ENCODE results near the gene ANGPTL1. TPM values are rescaled to one million over a fixed set of nuclear protein-coding genes. Genes with fewer than 3 reads are reported as not detected.

ANGPTL1 gene, protein sequence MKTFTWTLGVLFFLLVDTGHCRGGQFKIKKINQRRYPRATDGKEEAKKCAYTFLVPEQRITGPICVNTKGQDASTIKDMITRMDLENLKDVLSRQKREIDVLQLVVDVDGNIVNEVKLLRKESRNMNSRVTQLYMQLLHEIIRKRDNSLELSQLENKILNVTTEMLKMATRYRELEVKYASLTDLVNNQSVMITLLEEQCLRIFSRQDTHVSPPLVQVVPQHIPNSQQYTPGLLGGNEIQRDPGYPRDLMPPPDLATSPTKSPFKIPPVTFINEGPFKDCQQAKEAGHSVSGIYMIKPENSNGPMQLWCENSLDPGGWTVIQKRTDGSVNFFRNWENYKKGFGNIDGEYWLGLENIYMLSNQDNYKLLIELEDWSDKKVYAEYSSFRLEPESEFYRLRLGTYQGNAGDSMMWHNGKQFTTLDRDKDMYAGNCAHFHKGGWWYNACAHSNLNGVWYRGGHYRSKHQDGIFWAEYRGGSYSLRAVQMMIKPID
- 1.9 TPM for polyA plus RNA-seq (2013, experiment 1 of 2; ENCODE audit: insufficient read length)
- polyA plus RNA-seq (2013, experiment 2 of 2; ENCODE audit: insufficient read length) = 2.0 TPM

DNA sequence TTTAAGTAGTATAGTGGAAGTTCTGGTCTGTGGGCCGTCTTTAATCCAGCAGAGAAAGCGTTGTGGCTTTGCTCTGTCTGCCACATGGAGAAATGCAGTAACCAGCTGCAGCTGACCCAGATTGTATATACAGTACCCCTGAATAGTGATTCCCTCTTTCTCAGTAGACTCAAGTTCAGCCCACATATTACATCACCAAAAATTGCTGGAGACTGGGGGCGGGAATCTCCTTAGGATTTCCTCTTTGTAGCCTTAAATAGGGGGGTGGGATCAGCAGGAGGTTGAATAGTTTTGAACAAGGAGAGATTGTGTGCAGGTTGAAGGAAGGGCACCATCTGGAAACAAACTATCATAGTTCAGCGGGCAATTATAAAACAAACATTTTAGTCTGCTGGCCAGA, at the start of gene ANGPTL1:
TSS of gene ANGPTL1 (minus strand) at position 134 of the 400 bp plus-strand sequence. CDS start 5,301 bp downstream, outside the sequence.
- DNase-seq = peak; percentile 45

DNA sequence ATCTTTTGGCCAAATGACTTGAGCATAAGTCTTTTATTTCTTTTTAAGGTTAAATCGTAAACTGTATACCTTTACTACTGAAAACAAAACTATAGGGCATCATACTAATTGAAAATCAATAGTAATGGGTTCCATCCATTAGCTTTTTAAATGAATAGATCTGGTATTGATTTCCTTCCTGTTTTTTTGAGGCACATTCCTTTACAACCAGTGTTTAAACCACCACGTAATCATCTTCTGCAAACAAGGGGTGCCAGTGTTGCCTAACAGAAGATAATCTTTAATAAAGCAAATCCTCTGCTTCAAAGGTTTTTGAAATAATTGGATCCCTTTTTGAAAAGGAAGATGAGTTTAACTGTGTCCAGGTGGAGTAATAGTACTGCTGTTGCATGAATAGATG, 48.7 kb upstream of the ANGPTL1 start:
- DNase-seq = no peak

DNA sequence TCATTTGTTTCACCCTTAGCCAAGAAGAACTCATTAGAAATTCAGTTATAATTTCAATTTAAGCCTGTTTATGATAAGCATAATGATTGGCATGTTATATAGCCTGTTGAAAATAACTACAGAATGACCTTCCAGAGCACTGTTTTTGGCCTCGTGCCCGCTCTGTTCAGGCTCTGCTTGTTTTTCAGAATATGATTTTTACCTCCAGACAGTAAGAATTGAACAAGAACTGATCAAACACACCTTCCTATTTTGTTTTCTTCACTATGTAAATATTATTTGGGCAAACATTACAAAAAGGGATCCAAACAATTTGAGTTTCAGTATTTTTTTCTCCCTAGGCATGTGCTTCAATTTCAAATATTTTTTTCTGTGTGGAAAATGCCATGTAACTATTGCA, 48.1 kb upstream of the ANGPTL1 start:
- no peak for DNase-seq

DNA sequence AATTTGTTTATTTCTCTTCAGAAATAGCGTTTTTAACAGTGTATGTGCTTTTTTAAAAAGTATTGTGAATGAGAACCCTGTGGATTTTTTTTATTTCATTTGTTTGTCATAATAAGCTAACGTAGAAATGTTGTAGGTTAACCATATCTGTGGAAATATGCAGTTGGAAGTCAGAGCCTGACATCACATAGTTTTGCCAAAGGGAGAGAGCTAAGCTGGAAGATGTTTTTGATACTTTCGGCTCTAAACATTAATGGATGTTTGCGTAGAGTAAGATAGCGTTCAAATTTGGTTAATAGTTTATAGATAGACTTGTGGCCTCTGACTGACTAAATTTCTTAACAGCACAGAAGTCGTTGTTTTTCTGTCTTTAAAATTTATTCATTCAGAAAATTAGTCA, 47.4 kb upstream of the ANGPTL1 start:
- no peak for DNase-seq

DNA sequence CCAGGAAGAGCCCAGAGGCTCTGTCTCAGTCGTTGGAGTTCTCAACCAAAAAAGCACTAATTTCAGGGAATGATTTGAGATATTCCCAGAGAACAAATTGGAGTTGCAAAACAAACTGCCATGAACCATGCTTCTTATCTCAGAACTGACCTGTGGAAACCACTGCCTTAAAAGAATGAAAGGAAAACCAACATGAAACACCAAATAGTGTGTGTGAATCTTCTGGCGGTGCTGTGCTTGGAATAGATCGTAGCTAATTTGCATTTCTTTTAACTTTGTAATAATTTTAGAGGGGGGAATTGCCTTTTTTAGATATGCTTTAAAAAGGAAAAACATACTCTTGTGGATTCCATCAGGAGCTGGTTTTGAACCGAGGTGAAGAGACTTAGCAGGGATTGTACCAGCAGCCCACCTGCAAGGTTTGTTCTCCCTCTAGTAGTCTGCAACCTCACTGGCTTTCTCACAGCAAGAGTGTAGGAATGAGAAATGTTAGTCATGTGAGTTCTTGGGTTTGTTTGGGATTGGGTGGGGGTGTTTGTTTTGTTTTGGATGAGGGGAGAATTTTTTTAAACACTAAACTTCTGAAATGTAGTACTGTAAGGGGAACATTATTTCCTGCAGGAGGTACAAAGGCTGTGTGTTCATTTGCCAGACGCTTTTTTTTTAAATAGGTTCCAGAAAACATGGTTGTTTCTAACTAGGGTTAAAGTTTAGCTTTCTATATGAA, 45.7 kb upstream of the ANGPTL1 start:
- DNase-seq = no peak

DNA sequence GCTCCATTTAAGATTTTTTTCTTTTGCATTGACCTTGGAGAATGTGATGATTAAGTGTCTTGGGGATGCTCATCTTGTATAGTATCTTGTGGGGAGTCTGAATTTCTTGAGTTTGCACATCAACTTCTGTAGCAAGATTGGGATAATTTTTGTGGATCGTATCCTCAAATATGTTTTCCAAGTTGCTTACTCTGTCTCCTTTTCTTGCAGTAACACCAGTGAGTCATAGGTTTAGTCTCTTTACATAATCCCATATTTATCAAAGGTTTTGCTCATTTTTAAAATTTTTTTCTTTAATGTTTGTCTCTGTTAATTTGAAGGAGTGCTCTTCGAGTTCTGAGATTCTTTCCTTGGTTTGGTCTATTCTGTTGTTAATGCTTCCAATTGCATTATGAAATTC, 41.7 kb upstream of the ANGPTL1 start:
- peak; percentile 16 for DNase-seq

DNA sequence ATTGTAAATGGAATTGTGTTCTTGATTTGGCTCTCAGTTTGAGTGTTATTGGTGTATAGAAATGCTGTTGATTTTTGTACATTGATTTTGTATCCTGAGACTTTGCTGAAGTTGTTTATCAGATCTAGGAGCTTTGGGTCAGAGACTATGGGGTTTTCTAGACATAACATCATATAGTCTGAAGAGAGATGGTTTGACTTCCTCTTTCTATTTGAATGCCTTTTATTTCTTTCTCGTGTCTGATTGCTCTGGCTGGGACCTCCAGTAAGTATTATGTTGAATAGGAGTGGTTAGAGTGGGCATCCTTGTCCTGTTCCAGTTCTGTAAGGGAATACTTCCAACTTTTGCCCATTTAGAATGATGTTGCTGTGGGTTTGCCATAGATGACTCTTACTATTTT, 39.1 kb upstream of the ANGPTL1 start:
- DNase-seq = no peak

DNA sequence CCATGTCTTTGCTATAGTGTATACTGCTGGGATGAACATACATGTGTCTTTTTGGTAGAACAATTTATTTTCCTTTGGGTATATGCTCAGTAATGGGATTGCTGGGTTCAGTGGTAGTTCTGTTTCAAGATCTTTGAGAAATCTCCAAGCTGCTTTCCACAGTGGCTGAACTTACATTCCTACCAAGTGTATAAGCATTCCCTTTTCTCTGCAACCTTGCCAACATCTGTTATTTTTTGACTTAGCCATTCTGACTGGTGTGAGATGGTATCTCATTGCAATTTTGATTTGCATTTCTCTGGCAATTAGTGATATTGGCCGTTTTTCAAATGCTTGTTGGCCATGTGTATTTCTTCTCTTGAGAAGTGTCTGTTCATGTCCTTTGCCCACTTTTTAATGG, 37.5 kb upstream of the ANGPTL1 start:
- peak; percentile 82 for DNase-seq

DNA sequence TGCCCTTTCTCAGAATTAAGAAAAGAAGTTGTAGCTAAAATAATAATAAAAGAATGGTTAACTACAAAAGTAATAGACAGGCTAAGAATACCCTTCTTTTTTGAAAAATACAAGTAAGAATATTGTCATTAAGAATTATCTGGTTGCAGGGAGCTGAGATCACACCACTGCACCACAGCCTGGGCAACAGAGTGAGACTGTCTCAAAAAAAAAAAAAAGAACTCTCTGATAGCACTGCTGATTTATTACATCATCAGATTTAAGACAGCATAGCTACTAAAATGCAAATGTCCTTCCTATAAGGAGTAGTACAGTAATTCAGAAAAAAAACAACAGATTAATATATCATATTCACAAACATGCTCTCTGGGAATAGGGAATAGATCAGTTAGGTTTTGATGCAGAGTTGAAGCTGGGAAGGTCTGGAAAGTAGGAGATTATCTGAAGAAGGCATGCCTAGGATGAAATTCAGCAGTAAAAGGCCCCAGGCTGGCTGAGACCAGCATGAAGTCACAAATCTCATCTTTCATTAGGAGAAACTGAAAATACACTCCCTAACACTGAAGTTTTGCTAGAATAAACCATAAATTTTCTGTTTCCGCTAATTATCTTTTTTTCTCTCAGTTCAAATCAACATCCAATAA, 30.7 kb upstream of the ANGPTL1 start:
- DNase-seq = no peak

DNA sequence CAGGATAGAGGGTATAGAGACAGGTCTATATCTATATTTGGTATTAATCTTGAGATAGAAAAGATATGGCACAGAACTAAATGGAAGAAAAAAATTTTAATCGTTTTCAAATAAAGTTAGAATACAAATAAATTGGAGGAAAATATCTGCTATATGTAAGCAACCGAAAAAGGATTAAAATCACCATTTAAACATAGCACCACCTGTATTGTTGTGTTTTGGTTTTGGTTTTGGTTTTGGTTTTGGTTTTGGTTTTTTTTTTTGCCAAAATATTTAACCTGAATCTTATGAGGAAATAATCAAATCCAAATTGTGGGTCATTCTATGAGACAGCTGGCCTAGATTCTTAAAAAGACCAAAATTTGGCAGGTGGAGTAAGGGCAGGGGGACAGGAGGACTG, 28.5 kb upstream of the ANGPTL1 start:
- no peak for DNase-seq

DNA sequence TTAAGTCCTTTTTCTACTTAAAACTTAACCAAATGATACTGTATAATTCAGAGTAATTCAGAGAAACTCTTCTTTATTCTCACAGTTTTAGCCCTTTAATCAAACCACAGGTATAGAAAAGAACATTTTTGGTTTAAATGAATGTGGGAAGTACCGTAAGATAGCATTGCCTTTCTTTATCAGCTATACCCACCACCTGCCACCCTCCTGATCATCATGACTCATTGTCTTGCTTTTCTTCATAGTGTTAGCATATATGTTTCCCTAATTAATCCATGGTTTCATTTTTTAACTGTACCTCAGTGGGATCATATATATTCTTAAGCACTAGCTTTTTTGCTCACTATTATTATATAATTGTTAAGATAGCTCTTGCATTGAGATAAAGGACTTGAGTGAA, 27.5 kb upstream of the ANGPTL1 start:
- DNase-seq = no peak

DNA sequence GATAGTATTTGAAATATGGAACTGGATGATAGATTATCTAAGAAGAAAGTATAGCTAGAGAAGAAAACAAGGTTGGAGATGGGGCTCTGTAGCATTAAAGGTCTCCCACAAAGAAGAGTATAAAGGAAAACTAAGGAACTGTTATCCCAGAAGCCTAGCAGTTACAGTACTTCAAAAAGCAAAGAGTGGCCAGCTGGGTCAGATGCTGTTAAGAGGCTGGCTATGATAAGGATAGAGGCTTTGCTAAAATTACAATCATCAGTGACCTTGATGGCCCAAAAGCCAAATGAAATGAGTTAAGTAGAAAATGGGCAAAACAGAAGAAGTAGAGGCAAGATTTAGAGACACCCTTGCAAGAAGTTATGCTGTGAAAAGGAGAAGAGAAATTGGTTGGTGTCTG, 25.1 kb upstream of the ANGPTL1 start:
- DNase-seq = no peak

DNA sequence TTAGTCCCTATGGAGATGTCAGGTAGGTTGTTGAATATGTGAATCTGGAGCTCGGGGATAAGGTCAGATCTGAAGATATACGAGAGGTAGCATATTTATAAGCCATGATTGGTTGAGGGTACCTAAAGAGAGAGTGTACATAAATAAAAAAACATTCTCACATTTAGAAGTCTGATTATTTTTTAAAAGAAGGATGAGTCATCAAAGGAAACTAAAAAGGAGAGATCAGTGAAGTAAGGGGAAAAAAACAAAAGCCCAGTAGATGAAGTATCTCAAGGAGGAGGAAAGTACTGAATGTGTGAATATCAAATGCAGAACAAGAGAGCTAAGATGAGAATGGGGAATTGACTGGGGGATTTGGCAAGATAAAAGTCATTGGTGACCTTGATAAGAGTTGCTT, 15.7 kb upstream of the ANGPTL1 start:
- no peak for DNase-seq

DNA sequence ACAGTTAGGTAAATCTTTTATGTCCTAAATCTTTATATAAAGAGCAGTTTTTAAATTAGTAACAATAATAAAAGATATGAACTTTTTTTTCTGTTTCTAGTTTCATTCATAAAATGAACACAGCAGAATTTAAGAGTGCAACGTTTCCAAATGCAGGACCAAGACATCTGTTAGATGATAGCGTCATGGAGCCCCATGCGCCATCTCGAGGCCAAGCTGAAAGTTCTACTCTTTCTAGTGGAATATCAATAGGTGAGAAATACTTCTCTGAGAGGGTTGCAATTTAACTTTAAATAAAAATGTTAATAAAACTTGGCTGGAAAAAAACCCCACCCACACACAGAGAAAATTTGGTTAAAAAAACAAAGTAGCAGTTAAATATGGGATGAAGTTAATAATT, 15.0 kb upstream of the ANGPTL1 start:
- no peak for DNase-seq

DNA sequence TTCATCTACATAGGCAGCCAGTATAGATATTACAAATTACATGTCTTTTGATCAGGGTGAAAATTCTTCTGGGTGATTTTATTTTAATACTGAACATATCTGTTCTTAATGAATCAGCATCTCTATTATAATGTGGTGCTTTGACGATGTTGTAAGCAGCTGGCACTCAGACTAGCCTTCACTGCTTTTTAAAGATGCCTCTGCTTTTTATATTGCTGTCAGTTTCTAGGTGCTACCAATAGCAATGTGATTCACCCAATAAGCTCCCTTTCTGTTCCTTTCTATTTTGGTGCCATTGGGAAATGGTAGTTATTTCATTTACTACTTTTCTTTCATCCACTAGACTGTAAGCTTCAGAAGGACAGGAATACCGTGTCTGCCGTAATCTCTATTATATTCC, 11.1 kb upstream of the ANGPTL1 start:
- DNase-seq = no peak

DNA sequence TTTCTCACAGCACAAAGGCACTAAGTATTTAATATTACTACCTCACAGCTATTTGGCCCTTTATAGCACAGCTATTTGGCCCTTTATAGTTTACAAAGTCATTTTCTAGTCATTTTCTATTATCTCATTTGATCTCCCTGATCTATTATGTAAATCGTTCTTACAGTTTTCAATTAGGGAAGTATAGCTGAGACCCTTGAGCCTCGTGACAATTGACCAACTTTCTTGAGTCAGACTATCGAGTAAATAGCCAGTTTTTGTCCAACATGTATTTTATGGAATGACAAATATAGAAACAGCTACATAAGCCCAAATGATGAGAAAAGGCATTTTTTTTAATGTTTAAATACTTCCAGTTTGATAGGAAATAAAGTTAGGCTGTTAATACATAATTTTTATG, 7.0 kb upstream of the ANGPTL1 start:
- DNase-seq = no peak

DNA sequence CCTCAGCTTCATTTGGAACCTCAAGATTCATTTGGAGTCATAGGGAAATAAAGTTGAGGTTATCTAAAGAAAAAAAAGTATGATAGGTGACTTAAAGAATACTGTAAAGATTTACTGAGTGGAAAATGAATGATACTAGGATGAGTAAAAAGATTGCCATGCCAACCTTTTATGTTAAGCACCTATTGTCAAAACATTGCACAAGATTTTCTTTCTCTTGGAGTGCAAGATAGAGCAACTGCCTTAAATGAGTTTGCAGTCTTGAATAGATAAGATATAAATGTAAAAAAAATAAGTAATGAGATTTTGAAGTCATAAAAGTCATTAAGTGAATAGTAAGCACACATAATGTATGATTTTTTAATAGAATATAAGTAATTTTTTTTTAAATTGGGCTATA, 5.1 kb upstream of the ANGPTL1 start:
- no peak for DNase-seq

DNA sequence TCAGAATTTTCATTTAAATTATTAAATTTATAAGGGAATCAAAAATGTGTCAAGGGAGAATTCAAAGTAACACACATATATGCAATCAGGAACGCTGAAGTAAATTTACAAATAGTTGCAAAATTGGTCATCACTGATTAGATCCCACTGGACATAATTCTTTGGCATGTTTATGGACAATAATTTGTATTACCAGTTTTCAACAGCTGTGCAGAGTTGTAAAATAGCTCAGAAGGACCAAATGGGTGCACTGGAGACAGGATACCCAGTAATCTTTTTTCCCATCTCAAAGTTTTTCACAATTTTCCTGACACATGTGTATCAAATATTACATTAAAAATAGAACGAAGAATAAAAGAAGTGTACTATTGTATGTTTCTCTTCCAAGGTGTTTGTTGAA, 4.1 kb upstream of the ANGPTL1 start:
- DNase-seq = no peak

DNA sequence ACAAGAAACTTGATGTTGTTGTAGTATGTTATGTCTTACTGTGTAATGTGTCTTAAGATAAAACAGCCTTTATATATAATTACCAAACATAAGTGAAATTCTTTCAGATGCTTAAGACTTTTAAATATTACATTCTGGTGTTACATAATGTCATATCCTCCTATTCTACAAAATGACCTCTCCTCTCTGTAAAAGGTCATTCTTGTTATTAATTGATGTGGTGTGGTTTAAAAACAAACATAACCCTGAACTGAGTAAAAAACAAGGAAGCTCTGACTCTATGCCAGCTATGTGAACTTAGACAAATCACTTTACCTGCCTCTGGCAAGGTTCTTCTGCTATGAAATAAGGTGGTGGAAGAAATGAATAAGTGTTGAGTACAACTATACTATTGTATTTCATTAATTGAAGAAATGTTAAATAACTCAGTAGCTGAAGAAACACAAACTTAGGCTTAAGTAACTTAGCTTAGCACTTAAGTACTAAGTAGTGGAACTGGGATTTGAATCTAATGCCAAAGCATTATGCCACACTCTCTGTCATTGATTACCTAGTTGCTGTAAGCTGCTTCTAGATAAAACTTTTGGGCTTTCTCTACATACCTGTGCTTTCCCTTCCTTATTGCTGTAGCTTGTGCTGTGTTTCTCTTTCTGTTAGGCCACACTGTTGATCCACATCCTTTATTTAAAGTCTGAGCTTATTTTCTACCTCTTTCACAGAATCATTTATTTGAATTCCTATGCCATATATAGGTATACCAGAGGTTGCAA, 859 bp upstream of the ANGPTL1 start:
- no peak for DNase-seq

DNA sequence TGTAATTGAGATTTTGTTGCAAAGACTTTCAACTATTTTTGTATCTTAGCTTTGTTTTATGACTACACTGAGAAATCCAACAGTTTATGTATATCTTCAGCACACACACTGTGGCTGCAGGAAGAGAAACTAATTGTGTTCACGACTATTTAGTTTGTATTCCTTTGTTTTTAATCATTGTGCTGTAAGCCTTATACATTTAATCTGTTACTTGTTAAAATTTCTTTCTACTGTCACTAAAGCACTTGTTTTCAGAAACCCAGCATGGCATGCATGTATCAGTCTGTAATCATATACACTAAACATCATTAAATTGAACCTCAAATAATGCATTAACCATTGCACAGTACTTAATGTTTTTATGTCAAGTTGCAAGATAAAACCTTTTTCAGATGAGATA, 656 bp downstream of the ANGPTL1 start:
- DNase-seq = no peak

DNA sequence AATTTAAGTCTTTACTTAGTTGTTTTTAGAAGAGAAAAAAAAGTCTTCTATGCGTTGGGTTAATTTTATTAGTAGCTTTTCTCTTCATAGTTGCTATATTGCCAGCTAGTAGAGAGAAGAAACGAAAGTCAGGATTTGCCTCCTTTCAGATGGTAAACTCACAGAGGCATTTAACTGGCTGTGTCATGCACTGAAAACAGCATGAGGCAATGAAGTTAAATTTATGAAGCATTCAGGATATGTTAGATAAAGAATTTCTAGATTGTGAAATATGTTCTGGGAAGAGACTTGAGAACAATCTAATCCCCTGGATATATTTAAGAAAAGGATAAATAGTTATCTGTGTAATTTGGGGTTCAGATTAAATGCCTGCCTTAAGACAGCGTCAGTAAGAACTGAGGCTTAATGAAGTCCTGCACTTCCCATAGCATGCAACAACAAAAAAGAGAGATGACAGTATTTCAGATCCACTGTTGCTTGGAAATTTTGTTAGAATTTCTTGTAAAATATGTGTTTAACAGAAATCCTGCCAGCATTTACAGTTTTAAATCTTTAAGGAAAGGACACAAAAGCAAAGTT, 1.7 kb downstream of the ANGPTL1 start:
- peak; percentile 56 for DNase-seq

DNA sequence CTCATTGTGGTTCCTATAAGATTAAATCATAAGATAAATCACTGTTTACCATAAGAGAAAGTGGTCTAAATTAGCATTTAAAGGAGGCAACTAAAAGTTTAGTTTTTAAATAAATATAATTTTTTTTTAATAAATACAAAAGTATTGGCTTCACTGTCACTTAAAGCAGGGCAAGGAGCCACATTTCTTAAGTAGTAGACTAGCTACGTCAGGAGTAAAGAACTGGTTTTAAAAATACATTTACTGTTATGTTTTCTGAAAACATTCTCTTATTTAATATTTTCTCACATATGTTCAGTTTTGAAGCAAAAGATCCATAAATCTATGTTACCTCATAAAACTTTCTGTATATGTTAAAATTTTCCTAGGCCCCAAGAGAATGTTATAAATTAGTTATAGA, 2.2 kb downstream of the ANGPTL1 start:
- DNase-seq = no peak
